SK-N-SH treated with all-trans-retinoic acid at 6 μM for 48 hours (cell line): ENCODE results near the gene ADM5.

Experiments used
- ATAC-seq: fragments of 200-7000 bp; cut with Tn5 transposase; 3 replicates; pipeline ENCODE4 v1.9.1; 2020; ENCODE audit warnings: mild to moderate bottlenecking, moderate library complexity
- ARNTL ChIP-seq: fragments of 450-650 bp; formaldehyde crosslinking; IDR thresholded peaks from 2 replicates; pipeline ENCODE4 v1.5.0; 2020; ENCODE audit warnings: low read depth, mild to moderate bottlenecking, moderate library complexity, borderline replicate concordance
- CREB5 ChIP-seq: fragments of 250-450 bp; sonication (Bioruptor Pico); IDR thresholded peaks from 2 replicates; pipeline ENCODE4 v1.5.1; 2020; ENCODE audit warnings: low read depth, mild to moderate bottlenecking, moderate library complexity
- CSDC2 ChIP-seq: fragments of 250-450 bp; sonication (Bioruptor Pico); IDR thresholded peaks from 2 replicates; pipeline ENCODE4 v1.5.0; 2020; ENCODE audit warnings: mild to moderate bottlenecking, moderate library complexity
- CSRNP3 ChIP-seq: fragments of 250-450 bp; sonication (Bioruptor Pico); IDR thresholded peaks from 2 replicates; pipeline ENCODE4 v1.5.1; 2021; ENCODE audit warnings: mild to moderate bottlenecking, moderate library complexity
- ESRRG ChIP-seq: fragments of 250-450 bp; sonication (Bioruptor Pico); IDR thresholded peaks from 2 replicates; pipeline ENCODE4 v1.6.1; 2021; ENCODE audit warnings: mild to moderate bottlenecking
- GLIS3 ChIP-seq: fragments of 250-450 bp; sonication (Bioruptor Pico); IDR thresholded peaks from 2 replicates; pipeline ENCODE4 v1.5.0; 2020; ENCODE audit warnings: mild to moderate bottlenecking, moderate library complexity
- ISL1 ChIP-seq: fragments of 250-450 bp; sonication (Bioruptor Pico); IDR thresholded peaks from 2 replicates; pipeline ENCODE4 v2.1.2; 2022; ENCODE audit warnings: mild to moderate bottlenecking, moderate library complexity
- POU6F1 ChIP-seq: fragments of 250-450 bp; sonication (Bioruptor Pico); IDR thresholded peaks from 2 replicates; pipeline ENCODE4 v1.8.0; 2021; ENCODE audit warnings: low read depth, mild to moderate bottlenecking, moderate library complexity, borderline replicate concordance
- RARB ChIP-seq: fragments of 250-450 bp; sonication (Bioruptor Pico); IDR thresholded peaks from 2 replicates; pipeline ENCODE4 v1.8.0; 2021; ENCODE audit warnings: mild to moderate bottlenecking, moderate library complexity
- SNAI2 ChIP-seq: fragments of 250-450 bp; sonication (Bioruptor Pico); IDR thresholded peaks from 2 replicates; pipeline ENCODE4 v1.5.0; 2020; ENCODE audit warnings: mild to moderate bottlenecking, moderate library complexity
- TOX ChIP-seq: fragments of 250-450 bp; sonication (Bioruptor Pico); IDR thresholded peaks from 2 replicates; pipeline ENCODE4 v1.8.0; 2021; ENCODE audit warnings: mild to moderate bottlenecking, moderate library complexity, borderline replicate concordance
- TSHZ2 ChIP-seq: fragments of 250-450 bp; sonication (Bioruptor Pico); IDR thresholded peaks from 2 replicates; pipeline ENCODE4 v1.5.0; 2020; ENCODE audit warnings: mild to moderate bottlenecking, moderate library complexity
- ZFP3 ChIP-seq: fragments of 250-450 bp; sonication (Bioruptor Pico); IDR thresholded peaks from 2 replicates; pipeline ENCODE4 v1.5.0; 2020; ENCODE audit warnings: mild to moderate bottlenecking, moderate library complexity
- ZFP30 ChIP-seq: fragments of 450-650 bp; formaldehyde crosslinking; IDR thresholded peaks from 2 replicates; pipeline ENCODE4 v1.5.0; 2022; ENCODE audit warnings: mild to moderate bottlenecking, moderate library complexity
- ZNF70 ChIP-seq: fragments of 450-650 bp; formaldehyde crosslinking; IDR thresholded peaks from 2 replicates; pipeline ENCODE4 v1.5.0; 2020; ENCODE audit warnings: mild to moderate bottlenecking, moderate library complexity
- ZNF8 ChIP-seq: fragments of 450-650 bp; formaldehyde crosslinking; IDR thresholded peaks from 2 replicates; pipeline ENCODE4 v1.5.0; 2020; ENCODE audit warnings: mild to moderate bottlenecking, moderate library complexity
- TF ChIP-seq, protein P1 (sequence below): fragments of 250-450 bp; sonication (Bioruptor Pico); IDR thresholded peaks from 2 replicates; pipeline ENCODE4 v1.8.0; 2020; ENCODE audit warnings: mild to moderate bottlenecking, moderate library complexity, borderline replicate concordance

ADM5 gene

GRCh38 chr19:49678985-49679770, 10.2 kb upstream of the ADM5 start:
- TF ChIP-seq TSHZ2 (CRISPR knock-in tag) (no peak), POU6F1 (CRISPR knock-in tag) (no peak), ZNF8 (CRISPR knock-in tag) (no peak), ZFP3 (no peak), GLIS3 (CRISPR knock-in tag) (no peak), ARNTL (CRISPR knock-in tag) (no peak)
- TF ChIP-seq, protein P1, sequence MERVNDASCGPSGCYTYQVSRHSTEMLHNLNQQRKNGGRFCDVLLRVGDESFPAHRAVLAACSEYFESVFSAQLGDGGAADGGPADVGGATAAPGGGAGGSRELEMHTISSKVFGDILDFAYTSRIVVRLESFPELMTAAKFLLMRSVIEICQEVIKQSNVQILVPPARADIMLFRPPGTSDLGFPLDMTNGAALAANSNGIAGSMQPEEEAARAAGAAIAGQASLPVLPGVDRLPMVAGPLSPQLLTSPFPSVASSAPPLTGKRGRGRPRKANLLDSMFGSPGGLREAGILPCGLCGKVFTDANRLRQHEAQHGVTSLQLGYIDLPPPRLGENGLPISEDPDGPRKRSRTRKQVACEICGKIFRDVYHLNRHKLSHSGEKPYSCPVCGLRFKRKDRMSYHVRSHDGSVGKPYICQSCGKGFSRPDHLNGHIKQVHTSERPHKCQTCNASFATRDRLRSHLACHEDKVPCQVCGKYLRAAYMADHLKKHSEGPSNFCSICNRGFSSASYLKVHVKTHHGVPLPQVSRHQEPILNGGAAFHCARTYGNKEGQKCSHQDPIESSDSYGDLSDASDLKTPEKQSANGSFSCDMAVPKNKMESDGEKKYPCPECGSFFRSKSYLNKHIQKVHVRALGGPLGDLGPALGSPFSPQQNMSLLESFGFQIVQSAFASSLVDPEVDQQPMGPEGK (CRISPR knock-in tag) = no peak
- TF ChIP-seq, all 23 proteins: peak for 0
- no peak for ATAC-seq

- ATAC-seq = no peak
- TF ChIP-seq SNAI2 (CRISPR knock-in tag) (no peak), ZFP30 (CRISPR knock-in tag) (no peak), RARB (no peak), TOX (no peak), CSRNP3 (CRISPR knock-in tag) (no peak), ISL1 (CRISPR knock-in tag) (no peak), ESRRG (no peak), ZFP3 (no peak), ZNF8 (CRISPR knock-in tag) (no peak), ZNF70 (CRISPR knock-in tag) (no peak), CREB5 (CRISPR knock-in tag) (no peak)
Observed at GRCh38 chr19:49679771-49680413, 9.5 kb upstream of the ADM5 start.

DNA sequence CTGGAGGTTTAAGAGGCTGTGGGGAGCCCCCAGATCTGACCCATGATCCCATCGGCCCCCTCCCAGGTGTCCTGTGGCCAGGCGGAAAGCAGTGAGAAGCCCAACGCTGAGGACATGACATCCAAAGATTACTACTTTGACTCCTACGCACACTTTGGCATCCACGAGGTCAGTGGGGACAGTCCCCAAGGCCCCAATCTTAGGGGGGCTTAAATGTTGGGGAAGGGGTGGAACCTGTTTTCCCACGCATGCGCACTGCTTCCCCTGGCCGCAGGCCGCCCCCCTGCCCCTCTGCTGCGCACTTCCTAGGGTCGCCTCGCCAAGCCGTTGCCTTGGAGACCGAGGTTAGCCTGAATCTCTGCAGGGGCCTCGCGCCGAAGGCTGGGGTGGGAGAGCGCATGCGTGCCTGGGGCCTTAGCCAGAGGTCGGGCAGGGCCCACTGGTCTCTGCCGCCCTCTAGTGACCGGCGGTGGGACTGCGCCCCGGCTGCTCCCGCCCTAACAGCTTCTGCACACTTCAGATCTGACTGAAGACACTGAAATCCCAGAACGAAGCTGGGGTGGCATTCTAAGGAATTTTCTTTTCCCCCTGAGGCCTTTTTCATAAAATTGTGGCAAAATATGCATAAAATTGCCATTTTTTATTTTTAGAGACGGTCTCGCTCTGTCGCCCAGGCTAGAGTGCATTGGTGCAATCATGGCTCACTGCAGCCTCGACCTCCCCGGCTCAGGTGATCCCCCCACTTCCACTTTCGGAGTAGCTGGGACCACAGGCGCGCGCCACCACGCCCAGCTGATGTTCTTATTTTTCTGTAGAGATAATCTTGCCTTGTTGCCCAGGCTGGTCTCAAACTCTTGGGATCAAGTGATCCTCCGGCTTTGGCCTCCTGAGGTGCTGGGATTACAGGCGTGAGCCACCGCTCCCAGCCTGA, 8.7 kb upstream of the ADM5 start:
- TF ChIP-seq ZNF70 (CRISPR knock-in tag) (no peak), CSDC2 (CRISPR knock-in tag) (no peak), GLIS3 (CRISPR knock-in tag) (no peak), POU6F1 (CRISPR knock-in tag) (no peak), ZNF8 (CRISPR knock-in tag) (no peak), CREB5 (CRISPR knock-in tag) (no peak)
- peak; percentile 6 for ATAC-seq
